ENCODE results near the gene PTPRN2.

Gene PTPRN2

GRCh38 chr7:158519633-158520174 is 67.9 kb downstream of the PTPRN2 start:
- TF ChIP-seq, protein P1, sequence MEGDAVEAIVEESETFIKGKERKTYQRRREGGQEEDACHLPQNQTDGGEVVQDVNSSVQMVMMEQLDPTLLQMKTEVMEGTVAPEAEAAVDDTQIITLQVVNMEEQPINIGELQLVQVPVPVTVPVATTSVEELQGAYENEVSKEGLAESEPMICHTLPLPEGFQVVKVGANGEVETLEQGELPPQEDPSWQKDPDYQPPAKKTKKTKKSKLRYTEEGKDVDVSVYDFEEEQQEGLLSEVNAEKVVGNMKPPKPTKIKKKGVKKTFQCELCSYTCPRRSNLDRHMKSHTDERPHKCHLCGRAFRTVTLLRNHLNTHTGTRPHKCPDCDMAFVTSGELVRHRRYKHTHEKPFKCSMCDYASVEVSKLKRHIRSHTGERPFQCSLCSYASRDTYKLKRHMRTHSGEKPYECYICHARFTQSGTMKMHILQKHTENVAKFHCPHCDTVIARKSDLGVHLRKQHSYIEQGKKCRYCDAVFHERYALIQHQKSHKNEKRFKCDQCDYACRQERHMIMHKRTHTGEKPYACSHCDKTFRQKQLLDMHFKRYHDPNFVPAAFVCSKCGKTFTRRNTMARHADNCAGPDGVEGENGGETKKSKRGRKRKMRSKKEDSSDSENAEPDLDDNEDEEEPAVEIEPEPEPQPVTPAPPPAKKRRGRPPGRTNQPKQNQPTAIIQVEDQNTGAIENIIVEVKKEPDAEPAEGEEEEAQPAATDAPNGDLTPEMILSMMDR (conservative IDR thresholded peaks at IDR 0.05; ENCODE audit: low read length): no peak
- H3K4me3 ChIP-seq (ENCODE audit: low read length): no peak overlapping the region
- DNase-seq (ENCODE audit: low read depth): no peak

DNA sequence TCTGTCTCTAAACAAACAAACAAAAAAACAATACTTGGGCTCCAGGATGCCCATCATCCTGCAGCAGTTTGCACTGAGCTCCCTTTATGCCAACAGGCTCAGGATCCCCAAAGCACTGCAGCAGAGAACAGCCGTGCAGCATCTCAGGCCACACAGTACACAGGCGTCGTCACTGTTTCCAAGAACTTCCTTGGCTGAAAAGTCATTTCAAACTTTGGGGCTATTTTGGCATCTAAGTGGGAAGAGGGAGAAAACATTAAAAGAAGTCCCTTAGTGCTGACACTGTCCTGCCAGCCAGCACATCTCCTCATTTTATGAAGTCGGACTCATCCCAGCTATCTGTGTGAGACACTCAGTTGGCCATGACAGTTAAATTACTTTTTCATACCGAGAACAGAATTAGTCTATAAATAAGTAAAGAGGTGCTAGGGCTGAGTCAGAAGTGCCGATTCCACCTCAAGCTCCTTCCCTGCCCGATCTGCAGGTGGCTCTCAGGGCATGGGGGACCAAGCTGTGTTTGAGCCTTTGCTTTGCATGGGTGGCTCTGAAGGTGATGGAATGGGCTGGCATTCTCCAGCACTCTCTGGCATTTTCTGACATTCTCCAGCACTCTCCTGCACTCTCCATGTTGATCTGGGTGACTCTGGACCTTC is 68.5 kb downstream of the PTPRN2 start:
- TF ChIP-seq, protein P1 (conservative IDR thresholded peaks at IDR 0.05; ENCODE audit: low read length): no peak
- DNase-seq (ENCODE audit: low read depth): no peak

GRCh38 chr7:158517571-158517970 is 70.1 kb downstream of the PTPRN2 start:
- TF ChIP-seq, protein P1 (conservative IDR thresholded peaks at IDR 0.05; ENCODE audit: low read length): no peak
- no peak overlapping the region for H3K4me3 ChIP-seq (ENCODE audit: low read length)
- DNase-seq (ENCODE audit: low read depth): no peak

More for the DNA sequence above, 68.5 kb downstream of the PTPRN2 start:
- H3K4me3 ChIP-seq (ENCODE audit: low read length): no peak overlapping the region

- DNase-seq (ENCODE audit: low read depth): no peak
- H3K4me3 ChIP-seq (ENCODE audit: low read length): no peak overlapping the region
- TF ChIP-seq, protein P1 (conservative IDR thresholded peaks at IDR 0.05; ENCODE audit: low read length): no peak
Measured at GRCh38 chr7:158517072-158517471, 70.6 kb downstream of the PTPRN2 start.

GRCh38 chr7:158516524-158516923 is 71.1 kb downstream of the PTPRN2 start:
- DNase-seq (ENCODE audit: low read depth): no peak
- no peak overlapping the region for H3K4me3 ChIP-seq (ENCODE audit: low read length)
- TF ChIP-seq, protein P1 (conservative IDR thresholded peaks at IDR 0.05; ENCODE audit: low read length): no peak

DNA sequence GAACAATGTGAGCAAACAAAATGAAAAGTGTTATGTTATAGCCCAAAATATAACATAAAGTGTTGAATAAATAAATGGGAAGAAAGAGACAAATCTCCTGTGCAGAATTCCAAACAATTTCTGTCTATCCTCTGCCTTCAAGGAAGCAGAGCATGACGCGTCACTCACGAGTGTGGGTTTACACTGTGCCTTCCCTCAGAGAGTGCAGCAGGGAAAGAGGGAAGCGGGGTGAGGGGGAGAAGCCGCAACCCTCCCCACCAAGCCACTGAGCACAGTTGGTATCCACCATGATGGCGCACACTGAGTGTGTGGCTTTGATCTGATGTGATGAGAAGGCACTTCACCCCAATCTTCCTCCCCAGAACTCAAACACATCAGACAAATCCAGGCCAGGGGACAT is 74.8 kb downstream of the PTPRN2 start:
- no peak for DNase-seq (ENCODE audit: low read depth)
- TF ChIP-seq, protein P1 (conservative IDR thresholded peaks at IDR 0.05; ENCODE audit: low read length): no peak
- no peak overlapping the region for H3K4me3 ChIP-seq (ENCODE audit: low read length)

DNA sequence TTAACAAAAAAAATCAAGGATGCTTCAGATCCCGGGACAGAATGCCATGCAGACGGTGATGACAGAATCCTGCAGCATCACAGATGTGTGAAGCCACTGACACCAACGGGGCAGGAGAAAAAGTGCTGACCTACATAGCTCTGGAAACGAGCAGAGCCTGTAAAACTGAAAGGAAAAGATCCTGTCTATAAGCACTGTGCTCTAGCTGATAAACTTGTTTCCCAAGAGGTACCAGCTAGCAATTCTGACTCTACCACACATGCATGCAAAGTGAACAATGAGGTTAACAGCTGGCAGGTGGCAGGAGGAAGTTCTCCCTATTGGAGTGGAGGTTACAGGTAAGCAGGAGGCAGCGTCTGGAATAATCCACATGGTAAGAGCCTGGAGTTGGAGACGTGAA is 75.6 kb downstream of the PTPRN2 start:
- TF ChIP-seq, protein P1 (conservative IDR thresholded peaks at IDR 0.05; ENCODE audit: low read length): no peak
- H3K4me3 ChIP-seq (ENCODE audit: low read length): no peak overlapping the region

More for the DNA sequence above, 75.6 kb downstream of the PTPRN2 start:
- DNase-seq (ENCODE audit: low read depth): no peak

Data from AG10803 (cell line).